HG03097 (cell line): ENCODE data around the gene ZSCAN32.

ENCODE experiments used
- ATAC-seq: cut with Tn5 transposase; IDR thresholded peaks from one replicate; pipeline ENCODE4 v1.9.1; 2021; ENCODE audit not compliant: unreplicated experiment, low FRiP score

Gene ZSCAN32

GRCh38 chr16:3362931-3363330 lies 37.9 kb downstream of the ZSCAN32 start:
- ATAC-seq = no peak

- no peak for ATAC-seq
These were observed 41.9 kb downstream of the ZSCAN32 start for GRCh38 chr16:3358871-3359270.

GRCh38 chr16:3356118-3356517 lies 44.7 kb downstream of the ZSCAN32 start:
- no peak for ATAC-seq

GRCh38 chr16:3355589-3355988 lies 45.2 kb downstream of the ZSCAN32 start, which contains the start of gene OR2C1:
Gene OR2C1 (plus strand): TSS chr16:3355889. CDS start chr16:3355941, 52 bp downstream.
- ATAC-seq = no peak

- ATAC-seq = no peak
These were observed 51.6 kb downstream of the ZSCAN32 start for GRCh38 chr16:3349175-3349574.

- ATAC-seq = no peak
These were observed 52.1 kb downstream of the ZSCAN32 start for GRCh38 chr16:3348547-3349167.

GRCh38 chr16:3347586-3347985 lies 53.2 kb downstream of the ZSCAN32 start:
- no peak for ATAC-seq

GRCh38 chr16:3346041-3346440 lies 54.8 kb downstream of the ZSCAN32 start:
- no peak for ATAC-seq
